ENCODE results near the gene RNPEP.

DNA sequence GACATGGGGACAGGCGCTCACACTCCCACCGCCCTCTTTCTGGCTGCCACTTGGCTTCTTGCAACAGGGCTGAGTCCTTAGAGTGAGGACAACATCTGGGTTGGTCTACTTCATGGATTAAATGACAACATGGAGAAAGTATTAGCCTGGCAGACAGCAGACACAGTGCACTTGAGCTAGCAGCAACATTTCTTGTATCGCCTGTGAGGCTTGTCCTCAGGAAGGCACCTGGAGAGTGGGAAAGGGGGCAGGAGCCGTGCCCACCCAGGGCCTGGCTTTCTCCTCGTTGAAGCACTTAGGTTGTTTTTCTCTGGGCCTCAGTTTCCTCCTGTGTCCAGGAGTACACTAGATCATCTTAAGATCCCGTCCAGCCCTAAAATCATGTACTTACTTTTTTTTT lies 31.6 kb downstream of the RNPEP start:
- TF ChIP-seq CTCF (IDR thresholded peaks at IDR 0.05), result no peak
- no peak for TF ChIP-seq POLR2A (IDR thresholded peaks at IDR 0.05)

All from tibial nerve (tissue), 3 donors.